ENCODE measurements around the gene TRIM52.
"Not testable (repeated sequence)": the region's sequence is repeated elsewhere in the genome, so short reads cannot be mapped to it uniquely, and the experiment has no call there.

TRIM52 gene

DNA sequence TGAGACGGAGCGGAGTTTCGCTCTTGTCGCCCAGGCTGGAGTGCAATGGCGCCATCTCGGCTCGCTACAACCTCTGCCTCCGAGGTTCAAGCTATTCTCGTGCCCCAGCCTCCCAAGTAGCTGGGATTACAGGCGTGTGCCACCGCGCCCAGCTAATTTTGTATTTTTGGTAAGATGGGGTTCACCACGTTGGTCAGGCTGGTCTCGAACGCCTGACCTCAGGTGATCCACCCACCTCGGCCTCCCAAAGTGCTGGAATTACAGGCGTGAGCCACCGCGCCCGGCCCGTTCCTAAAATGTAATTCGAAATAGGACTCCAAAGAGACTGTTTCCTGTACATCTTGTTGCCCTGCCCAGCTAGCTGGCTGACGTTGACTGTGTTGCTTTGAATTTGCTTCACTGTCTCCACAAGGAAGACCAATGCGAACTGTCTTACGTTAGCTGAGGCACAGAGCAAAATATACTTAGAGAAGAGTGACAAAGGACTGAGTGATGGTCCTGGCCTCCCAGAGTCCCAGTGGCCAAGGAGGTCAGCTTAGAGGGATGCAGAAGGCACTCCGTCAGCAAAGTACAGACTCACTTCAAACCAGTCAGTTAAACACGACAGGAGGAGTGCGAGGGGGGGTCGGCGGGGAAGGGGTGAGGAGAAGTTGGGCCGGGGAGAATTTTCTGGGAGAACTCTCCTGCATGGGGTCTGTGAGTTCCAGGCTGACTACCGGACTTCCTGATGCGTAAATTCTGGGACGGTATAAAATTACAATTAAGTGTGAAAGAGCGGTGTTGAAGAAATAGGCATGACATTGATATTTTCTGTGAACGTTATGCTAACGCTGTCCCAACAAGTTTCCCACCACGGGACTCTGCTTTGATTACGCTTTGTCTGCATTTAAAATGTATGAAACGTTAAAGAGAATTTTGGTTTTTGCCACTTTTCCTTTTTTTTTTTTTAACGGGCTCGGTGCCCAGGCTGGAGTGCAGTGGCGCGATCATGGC is 44.6 kb downstream of the TRIM52 start:
- no peak for DNase-seq (ENCODE audit: low spot score)

DNA sequence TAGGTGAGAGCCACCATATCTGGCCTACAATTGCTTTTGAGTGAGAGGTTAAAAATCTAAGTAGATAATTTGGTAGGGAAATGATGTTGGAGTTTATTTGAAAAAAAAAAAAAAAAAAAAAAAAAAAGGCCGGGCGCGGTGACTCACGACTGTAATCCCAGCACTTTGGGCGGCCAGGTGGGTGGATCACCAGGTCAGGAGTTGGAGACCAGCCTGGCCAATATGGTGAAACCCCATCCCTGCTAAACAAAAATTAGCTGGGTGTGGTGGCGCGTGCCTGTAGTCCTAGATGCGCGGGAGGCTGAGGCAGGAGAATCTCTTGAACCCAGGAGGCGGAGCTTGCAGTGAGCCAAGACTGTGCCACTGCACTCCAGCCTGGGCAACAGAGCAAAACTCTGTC is 46.7 kb downstream of the TRIM52 start:
- not testable (repeated sequence) for DNase-seq (ENCODE audit: low spot score)

DNA sequence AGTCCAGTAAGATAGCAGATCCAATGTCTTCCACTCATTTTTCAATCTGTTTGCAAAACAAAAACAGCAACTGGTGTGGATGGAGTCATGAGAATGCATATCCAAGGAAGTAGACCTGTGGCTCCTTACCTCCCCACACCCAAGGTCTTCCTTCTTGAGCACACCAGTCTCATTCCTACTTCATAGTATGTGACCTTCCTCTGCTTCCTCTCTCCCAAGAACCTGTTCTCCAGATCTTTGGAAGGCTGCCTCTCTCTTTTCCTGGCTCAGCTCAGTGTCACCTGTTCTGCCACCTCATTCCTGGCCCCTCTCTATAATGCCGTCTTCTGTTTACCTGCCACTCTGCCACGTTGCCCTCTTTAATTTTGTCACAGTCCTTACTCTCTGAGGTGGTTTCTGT is 48.0 kb downstream of the TRIM52 start:
- no peak for DNase-seq (ENCODE audit: low spot score)

DNA sequence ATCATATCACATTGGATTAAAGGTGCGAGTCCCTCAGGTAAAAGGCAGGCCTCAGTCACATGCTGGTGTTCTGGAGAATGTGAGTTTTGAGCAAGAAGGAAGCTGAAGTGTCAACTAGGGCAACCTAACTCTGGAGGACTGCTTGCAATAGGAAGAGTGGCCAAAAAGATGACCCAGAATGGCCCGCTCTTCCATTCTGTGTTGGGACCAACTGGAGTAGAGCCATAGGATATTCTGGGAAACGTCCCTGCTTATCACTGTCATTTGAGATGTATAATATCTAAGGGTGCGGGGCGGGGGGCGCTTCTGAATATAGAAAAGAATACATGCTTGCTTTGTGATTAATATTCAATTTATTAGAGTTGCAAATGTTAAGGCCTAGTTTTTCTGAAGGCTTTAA is 48.9 kb downstream of the TRIM52 start:
- DNase-seq (ENCODE audit: low spot score), result no peak

DNA sequence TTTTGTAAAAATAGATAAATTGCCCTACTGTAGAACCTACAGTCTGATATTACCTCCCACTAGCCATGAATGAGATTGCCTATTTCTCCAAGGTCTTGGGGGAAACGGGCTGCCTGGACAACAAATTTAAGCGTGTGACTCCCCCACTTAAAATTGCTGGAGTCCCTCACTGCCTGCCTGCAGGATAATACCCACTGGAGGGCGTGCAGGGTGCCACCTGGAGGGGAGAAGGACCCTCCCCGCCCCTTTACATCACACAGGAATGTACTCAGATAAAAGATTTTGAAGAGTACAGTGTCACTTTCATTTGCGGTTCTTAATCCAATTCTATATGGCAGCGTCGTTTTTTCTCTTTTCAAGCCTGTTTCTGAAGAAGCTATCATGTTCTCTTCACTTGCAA is 49.7 kb downstream of the TRIM52 start:
- DNase-seq (ENCODE audit: low spot score), result no peak

DNA sequence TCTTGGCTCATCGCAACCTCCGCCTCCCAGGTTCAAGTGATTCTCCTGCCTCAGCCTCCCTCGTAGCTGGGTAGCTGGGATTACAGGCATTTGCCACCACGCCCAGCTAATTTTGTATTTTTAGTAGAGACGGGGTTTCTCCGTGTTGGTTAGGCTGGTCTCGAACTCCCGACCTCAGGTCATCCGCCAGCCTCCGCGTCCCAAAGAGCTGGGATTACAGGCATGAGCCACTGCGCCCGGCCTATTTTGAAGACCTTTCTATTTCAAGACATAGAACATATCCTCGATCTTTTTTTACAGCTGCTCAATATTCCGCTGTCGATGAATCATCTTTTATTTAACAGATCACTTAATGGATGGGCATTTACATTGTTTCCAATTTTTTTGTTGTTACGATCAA is 50.2 kb downstream of the TRIM52 start:
- DNase-seq (ENCODE audit: low spot score), result not testable (repeated sequence)

DNA sequence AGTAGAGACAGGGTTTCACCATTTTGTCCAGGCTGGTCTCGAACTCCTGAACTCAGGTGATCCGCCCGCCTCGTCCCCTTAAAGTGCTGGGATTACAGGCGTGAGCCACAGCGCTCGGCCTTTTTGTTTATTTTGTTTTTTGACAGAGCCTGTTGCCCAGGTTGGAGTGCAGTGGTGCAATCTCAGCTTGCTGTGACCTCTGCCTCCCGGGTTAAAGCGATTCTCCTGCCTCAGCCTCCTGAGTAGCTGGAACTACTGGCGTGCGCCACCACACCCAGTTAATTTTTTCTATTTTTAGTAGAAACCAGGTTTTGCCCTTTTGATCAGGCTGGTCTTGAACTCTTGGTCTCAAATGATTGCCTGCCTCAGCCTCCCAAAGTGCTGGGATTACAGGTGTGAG is 50.8 kb downstream of the TRIM52 start:
- not testable (repeated sequence) for DNase-seq (ENCODE audit: low spot score)

DNA sequence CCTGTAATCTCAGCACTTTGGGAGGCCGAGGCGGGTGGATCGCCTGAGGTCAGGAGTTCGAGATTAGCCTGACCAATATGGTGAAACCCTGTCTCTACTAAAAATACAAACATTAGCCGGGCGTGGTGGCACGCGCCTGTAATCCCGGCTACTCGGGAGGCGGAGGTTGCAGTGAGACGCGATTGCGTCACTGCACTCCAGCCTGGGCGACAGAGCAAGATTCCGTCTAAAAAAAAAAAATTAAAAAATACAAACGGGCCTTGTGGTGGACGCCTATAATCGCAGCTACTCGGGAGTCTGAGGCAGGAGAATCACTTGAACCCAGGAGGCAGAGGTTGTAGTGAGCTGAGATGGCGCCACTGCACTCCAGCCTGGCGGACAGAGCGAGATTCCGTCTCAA is 51.9 kb downstream of the TRIM52 start:
- not testable (repeated sequence) for DNase-seq (ENCODE audit: low spot score)

DNA sequence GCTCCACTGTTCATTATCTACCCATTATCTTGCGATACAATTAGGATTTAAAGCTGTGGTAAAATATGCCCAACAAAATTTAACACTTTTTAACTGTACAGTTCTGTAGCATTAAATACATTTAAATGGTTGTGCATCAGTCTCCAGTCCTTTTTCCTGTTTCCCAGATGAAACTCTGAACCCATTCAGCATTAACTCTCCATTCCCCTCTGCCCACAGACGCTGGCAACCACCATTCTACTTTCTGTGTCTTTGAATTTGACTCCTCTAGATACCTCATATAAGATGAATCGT is 53.0 kb downstream of the TRIM52 start:
- DNase-seq (ENCODE audit: low spot score), result no peak

DNA sequence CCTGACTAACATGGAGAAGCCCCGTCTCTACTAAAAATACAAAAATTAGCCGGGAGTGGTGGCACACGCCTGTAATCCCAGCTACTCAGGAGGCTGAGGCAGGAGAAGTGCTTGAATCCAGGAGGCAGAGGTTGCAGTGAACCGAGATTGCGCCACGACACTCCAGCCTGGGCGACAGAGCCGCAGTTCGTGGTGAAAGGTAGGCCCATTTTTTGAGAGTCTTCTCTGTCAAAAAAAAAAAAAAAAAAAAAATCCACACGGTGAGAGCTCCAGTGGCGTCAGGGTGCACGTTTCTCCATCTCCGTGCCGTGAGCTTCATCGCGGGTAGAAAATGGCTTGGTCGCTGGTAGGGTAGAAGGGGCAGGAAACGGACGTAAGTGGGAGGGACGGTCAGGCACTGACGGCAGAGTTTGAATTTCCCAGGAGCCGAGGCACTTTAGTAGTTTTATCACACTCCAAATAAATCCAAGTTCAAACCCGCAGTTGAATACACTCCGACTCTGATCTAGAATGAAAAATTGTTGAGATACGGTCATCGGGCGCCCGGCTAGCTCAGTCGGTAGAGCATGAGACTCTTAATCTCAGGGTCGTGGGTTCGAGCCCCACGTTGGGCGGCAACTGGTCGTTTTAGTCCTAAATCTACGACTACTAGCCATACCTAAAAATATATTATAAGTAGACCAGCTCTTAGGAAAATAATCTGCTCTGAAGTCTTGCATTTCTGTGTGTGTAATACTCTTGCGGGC is 53.6 kb downstream of the TRIM52 start:
- DNase-seq (ENCODE audit: low spot score), result no peak

DNA sequence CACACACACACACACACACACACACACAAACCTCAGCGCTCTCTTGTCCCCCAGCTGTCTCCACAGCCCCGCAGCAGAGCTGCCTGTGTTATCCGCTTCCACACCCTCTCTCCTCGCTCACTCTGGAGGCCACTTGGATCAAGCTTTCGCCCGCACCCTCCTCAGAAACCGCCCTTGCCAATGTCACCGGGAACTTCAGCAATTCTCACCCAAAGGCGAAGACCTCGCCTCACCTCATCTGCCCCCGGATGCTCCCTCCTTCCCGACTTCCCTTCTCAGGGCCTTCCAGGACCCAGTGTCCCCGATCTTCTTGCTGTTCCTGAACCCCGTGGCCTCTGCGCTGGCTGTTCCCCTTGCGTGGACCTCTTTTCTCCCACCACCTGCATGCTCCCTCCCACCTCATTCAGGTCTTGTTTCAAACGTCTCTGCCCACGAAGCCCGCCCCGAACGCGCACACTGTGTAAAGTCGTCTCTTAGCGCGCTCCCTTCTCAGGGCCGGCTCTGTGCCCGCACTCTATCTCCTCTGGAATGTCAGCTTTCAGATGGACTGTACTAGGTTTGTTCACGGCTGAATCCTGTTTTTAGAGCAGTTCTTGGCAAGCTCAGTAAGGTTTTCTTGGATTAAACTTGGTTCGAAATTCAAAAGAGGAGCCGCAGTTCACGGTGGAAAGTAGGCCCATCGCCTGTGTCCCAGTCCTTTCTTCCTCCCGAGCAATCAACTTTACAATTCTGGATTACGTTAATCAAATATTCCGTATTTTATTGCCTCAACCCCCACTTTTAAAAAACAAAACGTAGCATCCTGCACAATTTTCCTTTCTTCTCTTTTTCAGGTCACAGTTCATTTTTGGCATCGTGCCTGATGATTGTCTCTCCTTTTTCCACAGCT is 54.9 kb downstream of the TRIM52 start:
- DNase-seq (ENCODE audit: low spot score), result no peak
